Measurements from ENCODE around the gene MRPL20. TPM values are rescaled to one million over a fixed set of nuclear protein-coding genes. Genes with fewer than 3 reads are reported as not detected.

Gene MRPL20
- total and polyA plus RNA-seq, 9 of the 15 experiments (the other 6 are each of a cell fraction or from before 2014, with no cell fraction given), result 180 to 671 (median 229) TPM

- TF ChIP-seq ZBTB43 (CRISPR knock-in tag; IDR thresholded peaks at IDR 0.05) (0 out of 2 replicates have a peak, but pooled peaks have one; percentile 47), MLLT1 (IDR thresholded peaks at IDR 0.05) (no peak), RBFOX2 (IDR thresholded peaks at IDR 0.05; ENCODE audit: low read depth, low read length) (no peak; the same call in 1 of the 2 replicates), ZNF507 (tag; conservative IDR thresholded peaks at IDR 0.05) (no peak), GATAD2A (IDR thresholded peaks at IDR 0.05) (no peak), ATF3 (IDR thresholded peaks at IDR 0.05) (no peak), ATF3 (CRISPR knock-in tag; conservative IDR thresholded peaks at IDR 0.05) (no peak; the same call in 1 of the 2 replicates), ZNF583 (CRISPR knock-in tag; IDR thresholded peaks at IDR 0.05) (no peak), ATF4 (CRISPR knock-in tag; IDR thresholded peaks at IDR 0.05) (no peak), PCBP2 (IDR thresholded peaks at IDR 0.05; ENCODE audit: low read depth, low read length, poor library complexity, severe bottlenecking) (no peak), ZKSCAN3 (CRISPR knock-in tag; IDR thresholded peaks at IDR 0.05) (no peak), PYGO2 (tag; IDR thresholded peaks at IDR 0.05) (no peak), XRCC3 (IDR thresholded peaks at IDR 0.05) (no peak)
- TF ChIP-seq, protein P1, sequence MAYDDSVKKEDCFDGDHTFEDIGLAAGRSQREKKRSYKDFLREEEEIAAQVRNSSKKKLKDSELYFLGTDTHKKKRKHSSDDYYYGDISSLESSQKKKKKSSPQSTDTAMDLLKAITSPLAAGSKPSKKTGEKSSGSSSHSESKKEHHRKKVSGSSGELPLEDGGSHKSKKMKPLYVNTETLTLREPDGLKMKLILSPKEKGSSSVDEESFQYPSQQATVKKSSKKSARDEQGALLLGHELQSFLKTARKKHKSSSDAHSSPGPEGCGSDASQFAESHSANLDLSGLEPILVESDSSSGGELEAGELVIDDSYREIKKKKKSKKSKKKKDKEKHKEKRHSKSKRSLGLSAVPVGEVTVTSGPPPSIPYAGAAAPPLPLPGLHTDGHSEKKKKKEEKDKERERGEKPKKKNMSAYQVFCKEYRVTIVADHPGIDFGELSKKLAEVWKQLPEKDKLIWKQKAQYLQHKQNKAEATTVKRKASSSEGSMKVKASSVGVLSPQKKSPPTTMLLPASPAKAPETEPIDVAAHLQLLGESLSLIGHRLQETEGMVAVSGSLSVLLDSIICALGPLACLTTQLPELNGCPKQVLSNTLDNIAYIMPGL (CRISPR knock-in tag; IDR thresholded peaks at IDR 0.05), result no peak
- TF ChIP-seq, protein P2, sequence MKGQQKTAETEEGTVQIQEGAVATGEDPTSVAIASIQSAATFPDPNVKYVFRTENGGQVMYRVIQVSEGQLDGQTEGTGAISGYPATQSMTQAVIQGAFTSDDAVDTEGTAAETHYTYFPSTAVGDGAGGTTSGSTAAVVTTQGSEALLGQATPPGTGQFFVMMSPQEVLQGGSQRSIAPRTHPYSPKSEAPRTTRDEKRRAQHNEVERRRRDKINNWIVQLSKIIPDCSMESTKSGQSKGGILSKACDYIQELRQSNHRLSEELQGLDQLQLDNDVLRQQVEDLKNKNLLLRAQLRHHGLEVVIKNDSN (CRISPR knock-in tag; IDR thresholded peaks at IDR 0.05), result no peak
Observed at GRCh38 chr1:1373815-1374588, 33.1 kb downstream of the MRPL20 start (continued).
